GM21619 (cell line): ENCODE data around the gene MCF2L2.

Experiments
- ATAC-seq: cut with Tn5 transposase; IDR thresholded peaks from one replicate; pipeline ENCODE4 v1.9.1; 2021; ENCODE audit not compliant: unreplicated experiment

The MCF2L2 gene

DNA sequence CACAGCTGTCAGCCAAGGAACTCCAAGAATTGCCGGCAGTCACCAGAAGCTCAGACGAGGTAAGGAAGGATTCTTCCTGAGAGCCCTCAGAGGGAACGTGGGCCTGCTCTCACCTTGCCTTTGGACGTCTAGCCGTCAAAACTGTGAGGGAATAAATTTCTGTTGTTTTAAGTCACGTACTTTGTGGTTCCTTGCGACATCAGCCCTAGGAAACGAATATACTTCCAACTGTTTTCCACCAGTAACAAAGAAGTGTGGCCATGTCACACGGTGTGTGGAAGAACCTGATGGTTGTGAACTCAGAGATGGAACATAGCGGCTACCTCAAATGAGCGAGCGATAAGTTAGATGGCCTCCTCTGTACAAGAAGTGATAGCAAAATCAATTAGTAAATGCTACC lies 216.3 kb downstream of the MCF2L2 start:
- no peak for ATAC-seq

DNA sequence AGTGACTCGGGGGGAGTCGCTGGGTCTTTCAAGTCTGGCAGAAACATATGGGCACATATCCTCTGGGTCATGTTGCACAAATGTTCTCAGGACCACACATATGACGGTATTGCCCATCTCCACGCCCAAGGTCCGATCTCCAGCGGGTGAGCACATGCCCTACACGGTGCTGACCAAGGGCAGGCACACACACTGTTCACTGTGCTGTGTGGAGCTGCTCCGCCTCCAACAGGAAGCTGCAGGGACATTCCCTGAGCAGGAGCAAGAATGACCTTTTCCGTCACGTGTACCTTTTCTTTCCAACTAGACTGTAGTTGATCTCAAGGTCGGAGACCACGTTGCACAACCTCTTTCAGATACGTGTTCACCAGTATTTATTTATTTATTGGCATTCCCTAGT lies 217.1 kb downstream of the MCF2L2 start:
- ATAC-seq, result no peak

- ATAC-seq, result no peak
These were observed 217.5 kb downstream of the MCF2L2 start for GRCh38 chr3:183210862-183211341.

GRCh38 chr3:183210341-183210740 lies 218.1 kb downstream of the MCF2L2 start:
- no peak for ATAC-seq

- ATAC-seq, result no peak
These were observed 219.6 kb downstream of the MCF2L2 start for GRCh38 chr3:183208800-183209199.

DNA sequence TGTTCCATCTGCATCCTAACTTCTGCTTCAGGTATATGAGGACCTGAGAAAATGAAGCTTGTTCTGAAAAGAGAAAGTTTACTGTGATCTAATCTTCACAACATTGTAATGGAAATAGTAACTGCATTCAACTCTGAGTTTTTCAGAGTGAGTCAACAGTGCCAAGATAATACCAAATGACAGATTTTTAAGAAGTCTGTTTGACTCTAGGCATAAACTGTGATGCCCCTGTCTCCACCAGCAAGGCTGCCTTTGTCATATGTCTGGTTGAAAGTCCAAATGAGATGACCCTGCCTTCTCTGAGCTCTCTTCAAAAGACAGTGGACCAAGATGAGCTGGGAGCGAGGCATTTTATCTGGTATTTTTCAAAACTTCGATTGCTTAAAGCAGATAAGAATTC lies 220.2 kb downstream of the MCF2L2 start:
- ATAC-seq, result no peak

DNA sequence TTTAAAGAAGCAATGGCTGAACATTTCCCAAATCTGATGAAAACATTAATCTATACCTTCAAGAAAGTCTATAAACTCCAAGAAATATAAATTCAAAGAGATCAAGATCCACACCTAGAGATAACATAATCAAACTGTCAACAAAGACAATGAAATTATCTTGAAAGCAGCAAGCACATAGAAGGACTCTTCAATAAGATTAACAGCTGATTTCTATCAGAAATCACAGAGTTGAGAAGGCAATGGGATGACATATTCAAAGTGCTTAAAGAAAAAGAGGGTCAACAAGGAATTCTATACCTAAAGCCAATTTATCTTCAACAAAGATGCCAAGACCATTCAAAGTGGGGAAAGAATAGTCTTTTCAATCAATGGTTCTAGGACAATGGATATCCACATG lies 224.7 kb downstream of the MCF2L2 start:
- ATAC-seq, result no peak

GRCh38 chr3:183202004-183202722 lies 226.3 kb downstream of the MCF2L2 start:
- ATAC-seq, result no peak

- ATAC-seq, result no peak
These were observed 229.5 kb downstream of the MCF2L2 start for GRCh38 chr3:183198939-183199338.

- ATAC-seq, result no peak
These were observed 230.7 kb downstream of the MCF2L2 start for GRCh38 chr3:183197734-183198133.

DNA sequence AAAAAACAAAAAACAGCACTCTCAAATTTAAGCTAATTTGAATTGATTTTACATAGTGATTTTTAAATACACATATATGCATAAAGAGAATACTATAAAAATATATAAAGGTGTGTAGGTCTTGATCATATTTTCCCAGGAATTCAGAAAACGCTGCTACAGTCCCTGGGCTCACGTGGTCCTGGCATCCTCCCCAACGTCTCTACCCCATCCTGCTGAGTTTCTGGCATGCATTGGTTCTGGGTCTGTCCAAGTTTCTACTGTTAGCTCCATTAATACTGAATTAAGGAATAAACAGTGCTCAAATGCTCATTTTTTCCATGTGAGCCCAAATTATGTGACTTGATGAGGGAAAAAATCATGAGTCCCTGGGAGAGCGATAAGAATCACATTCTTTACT lies 233.2 kb downstream of the MCF2L2 start:
- no peak for ATAC-seq

GRCh38 chr3:183193762-183194689 lies 234.4 kb downstream of the MCF2L2 start:
- ATAC-seq, result no peak

DNA sequence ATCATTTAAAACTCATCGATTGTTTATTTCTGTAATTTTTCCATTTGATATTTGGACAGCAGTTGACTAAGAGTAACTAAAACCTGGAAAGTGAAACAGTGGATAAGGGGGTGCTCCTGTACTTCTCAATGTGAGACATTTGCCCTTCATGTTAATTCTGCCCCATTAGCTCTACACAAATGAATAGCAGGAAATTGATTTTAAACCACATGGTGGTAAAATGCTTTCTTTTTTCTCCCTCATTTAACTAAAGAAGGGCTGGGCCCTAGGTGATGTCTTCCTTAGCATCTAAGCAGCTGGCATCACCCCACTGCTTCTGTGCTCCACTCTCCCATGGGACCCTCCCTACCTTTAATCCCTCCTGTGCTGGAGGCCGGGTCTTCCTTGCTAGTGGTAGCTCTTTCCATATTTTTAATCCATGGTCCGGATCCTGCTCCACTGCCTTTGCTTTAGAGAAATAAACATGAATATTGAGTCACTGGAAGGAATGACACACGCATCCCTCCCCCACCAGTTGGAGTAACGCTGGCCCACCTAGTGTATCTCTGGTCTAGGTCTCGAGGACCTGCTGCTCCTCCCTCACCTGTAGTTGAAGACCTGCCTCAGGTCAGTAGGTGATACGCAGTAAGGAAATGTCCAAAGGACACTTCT lies 235.6 kb downstream of the MCF2L2 start:
- ATAC-seq, result no peak

GRCh38 chr3:183189641-183190040 lies 238.8 kb downstream of the MCF2L2 start:
- no peak for ATAC-seq

GRCh38 chr3:183188895-183189462 lies 239.4 kb downstream of the MCF2L2 start:
- no peak for ATAC-seq

DNA sequence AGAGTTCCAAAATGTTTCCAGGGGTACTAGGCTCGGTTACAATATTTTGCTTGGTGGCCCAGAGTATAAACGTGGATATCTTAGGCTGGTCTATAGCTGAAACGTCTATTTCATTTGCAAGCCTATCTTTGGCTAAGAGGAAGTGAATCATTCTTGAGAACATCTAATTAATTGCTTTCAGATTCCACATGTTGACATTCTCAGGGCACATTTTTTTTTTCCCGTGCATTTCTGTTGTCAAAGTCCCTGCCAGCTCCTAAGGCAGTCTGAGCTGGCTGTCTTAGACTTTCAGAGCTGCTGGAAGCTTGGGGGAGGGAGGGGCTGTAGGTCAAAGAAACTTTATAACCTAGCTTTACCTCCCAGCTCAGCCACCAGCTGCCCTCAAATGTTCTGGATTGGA lies 242.7 kb downstream of the MCF2L2 start:
- no peak for ATAC-seq

- no peak for ATAC-seq
These were observed 245.4 kb downstream of the MCF2L2 start for GRCh38 chr3:183182732-183183610.

- no peak for ATAC-seq
These were observed 246.3 kb downstream of the MCF2L2 start for GRCh38 chr3:183182073-183182472.

- ATAC-seq, result no peak
These were observed 246.8 kb downstream of the MCF2L2 start for GRCh38 chr3:183181606-183182005.

- ATAC-seq, result no peak
These were observed 247.6 kb downstream of the MCF2L2 start for GRCh38 chr3:183180784-183181295.
